ENCODE data around the gene PHF5A. TPM values are rescaled to one million over a fixed set of nuclear protein-coding genes. Genes with fewer than 3 reads are reported as not detected.
"Not testable (repeated sequence)": the region's sequence is repeated elsewhere in the genome, so short reads cannot be mapped to it uniquely, and the experiment has no call there.

PHF5A gene
- total and polyA plus RNA-seq, 8 donors, result 30.3 to 54.7 (median 46.1) TPM

GRCh38 chr22:41436322-41437113 is 32.0 kb downstream of the PHF5A start:
- ATAC-seq (no peak), DNase-seq (no peak)
- Histone ChIP-seq H3K9me3 (no peaks in the 10 kb centered on the region), H3K4me1 (peaks cover 0 to 23% of the 10 kb centered on the region in 2 donors), H3K36me3 (peaks cover 0 to 76% of the 10 kb centered on the region in 2 donors), H3K4me3 (no peak overlapping the region), H3K27me3 (no peaks in the 10 kb centered on the region), H3K27ac (no peak overlapping the region)
- TF ChIP-seq CTCF (IDR thresholded peaks at IDR 0.05), result no peak
- intact Hi-C loops (cut with DNase I), result no loop called here

- peaks cover 0 to 22% of the 10 kb centered on the region in 2 donors for H3K4me1 ChIP-seq
- H3K9me3 ChIP-seq, result no peaks in the 10 kb centered on the region
- no peak overlapping the region for H3K4me3 ChIP-seq
- H3K27ac ChIP-seq, result no peak overlapping the region
- no peak for TF ChIP-seq CTCF (IDR thresholded peaks at IDR 0.05)
- H3K36me3 ChIP-seq, result peaks cover 0 to 76% of the 10 kb centered on the region in 2 donors
- DNase-seq, result no peak
- intact Hi-C loops (cut with DNase I), result no loop called here
- ATAC-seq, result no peak
- H3K27me3 ChIP-seq, result no peaks in the 10 kb centered on the region
These were observed 32.9 kb downstream of the PHF5A start for GRCh38 chr22:41435560-41435959.

GRCh38 chr22:41434361-41435003 is 34.0 kb downstream of the PHF5A start:
- H3K4me3 ChIP-seq; H3K27ac ChIP-seq; H3K9me3 ChIP-seq; ATAC-seq; H3K27me3 ChIP-seq; intact Hi-C loops (cut with DNase I); DNase-seq: not testable (repeated sequence)
- H3K4me1 ChIP-seq, result peaks cover 0 to 18% of the 10 kb centered on the region in 2 donors
- H3K36me3 ChIP-seq, result peaks cover 0 to 69% of the 10 kb centered on the region in 2 donors

- peaks cover 0 to 69% of the 10 kb centered on the region in 2 donors for H3K36me3 ChIP-seq
- DNase-seq, ATAC-seq: not testable (repeated sequence)
These were observed 35.0 kb downstream of the PHF5A start for GRCh38 chr22:41433480-41433879.

GRCh38 chr22:41431656-41432055 is 36.8 kb downstream of the PHF5A start:
- TF ChIP-seq CTCF (IDR thresholded peaks at IDR 0.05), result no peak
- no peak for ATAC-seq
- intact Hi-C loops (cut with DNase I), result no loop called here
- H3K4me3 ChIP-seq, result no peak overlapping the region
- H3K9me3 ChIP-seq, result no peaks in the 10 kb centered on the region
- DNase-seq, result no peak
- no peak overlapping the region for H3K27ac ChIP-seq
- peaks cover 0 to 61% of the 10 kb centered on the region in 2 donors for H3K36me3 ChIP-seq
- peaks cover 0 to 10% of the 10 kb centered on the region in 2 donors for H3K4me1 ChIP-seq
- no peaks in the 10 kb centered on the region for H3K27me3 ChIP-seq

More at GRCh38 chr22:41433480-41433879, 35.0 kb downstream of the PHF5A start:
- H3K9me3 ChIP-seq; H3K27ac ChIP-seq; H3K4me3 ChIP-seq; intact Hi-C loops (cut with DNase I); H3K27me3 ChIP-seq: not testable (repeated sequence)
- peaks cover 0 to 10% of the 10 kb centered on the region in 2 donors for H3K4me1 ChIP-seq

GRCh38 chr22:41429951-41430332 is 38.5 kb downstream of the PHF5A start:
- intact Hi-C loops (cut with DNase I), result no loop called here
- no peaks in the 10 kb centered on the region for H3K27me3 ChIP-seq
- H3K27ac ChIP-seq, result no peak overlapping the region
- peaks cover 0 to 5% of the 10 kb centered on the region in 2 donors for H3K4me1 ChIP-seq
- no peak for DNase-seq
- no peaks in the 10 kb centered on the region for H3K9me3 ChIP-seq
- peaks cover 0 to 58% of the 10 kb centered on the region in 2 donors for H3K36me3 ChIP-seq
- TF ChIP-seq CTCF (IDR thresholded peaks at IDR 0.05), result no peak
- ATAC-seq, result no peak
- H3K4me3 ChIP-seq, result no peak overlapping the region
